Measurements from ENCODE around the gene LGALS7B. TPM values are rescaled to one million over a fixed set of nuclear protein-coding genes. Genes with fewer than 3 reads are reported as not detected.

LGALS7B gene
- total and polyA plus RNA-seq, 2 of the 8 experiments (the other 6 are each of a cell fraction or from before 2014, with no cell fraction given), result 3.6 TPM; not detected in 1

DNA sequence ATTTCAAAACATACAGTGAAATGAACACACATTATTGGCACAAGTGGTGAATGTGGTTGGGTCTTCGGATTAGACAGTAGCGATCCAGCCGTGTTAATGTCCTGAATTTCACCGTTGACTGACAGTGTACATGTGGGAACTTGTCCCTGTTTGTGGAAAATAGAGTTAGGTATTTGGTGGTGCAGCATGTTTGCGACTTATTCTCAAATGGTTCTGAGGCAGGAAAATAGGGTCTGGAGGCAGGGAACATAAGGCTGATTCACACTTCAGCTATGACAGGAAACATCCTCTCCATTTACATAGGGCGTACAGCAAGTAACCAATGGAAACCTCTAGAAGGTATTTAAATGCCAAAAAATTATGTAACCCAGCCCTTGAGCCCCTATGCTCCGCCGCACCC, 4.2 kb downstream of the LGALS7B start (continued):
- TF ChIP-seq SP4 (IDR thresholded peaks at IDR 0.05; ENCODE audit: low read length) (no peak), CHD1 (IDR thresholded peaks at IDR 0.05; ENCODE audit: low read depth, low read length) (no peak), TAF1 (IDR thresholded peaks at IDR 0.05; ENCODE audit: low read depth, low read length) (no peak), JUND (IDR thresholded peaks at IDR 0.05; ENCODE audit: low read length) (no peak), KDM4A (IDR thresholded peaks at IDR 0.05; ENCODE audit: low read depth, low read length, severe bottlenecking) (no peak), MAFK (IDR thresholded peaks at IDR 0.05; ENCODE audit: low read depth, low read length) (no peak)
